CD8-positive, alpha-beta memory T cell (primary cell): ENCODE data around the gene YY1AP1. TPM values are rescaled to one million over a fixed set of nuclear protein-coding genes. Genes with fewer than 3 reads are reported as not detected.

Experiments
- CTCF ChIA-PET: fragments of 350-600 bp; sonication (Branson Sonifier 250); formaldehyde crosslinking; loops from one replicate; lab custom pipeline; 2021; ENCODE audit warnings: antibody characterized with exemption; lab: Charles Lee
- POLR2A ChIA-PET: fragments of 350-600 bp; sonication (Branson Sonifier 250); formaldehyde crosslinking; loops from one replicate; lab custom pipeline; 2021; ENCODE audit warnings: antibody characterized with exemption; lab: Charles Lee
- DNase-seq, 5 donors: peaks; one replicate each; pipeline versions ENCODE4 v3.0.0 to v3.0.0-alpha.2; 2020 to 2022; ENCODE audit warnings: mixed read lengths in 1 of 5
- H3K27ac ChIP-seq: one replicate; pipeline ENCODE4 v1.7.0; 2013; ENCODE audit warnings: low read depth, mild to moderate bottlenecking, low read length, moderate library complexity
- H3K27me3 ChIP-seq: 2 replicates; pipeline ENCODE4 v1.7.0; 2013; ENCODE audit warnings: low read length, mild to moderate bottlenecking; ENCODE audit not compliant: insufficient read depth, poor library complexity, severe bottlenecking
- H3K36me3 ChIP-seq: 2 replicates; pipeline ENCODE4 v1.7.0; 2013; ENCODE audit warnings: mild to moderate bottlenecking, low read length, moderate library complexity; ENCODE audit not compliant: insufficient read depth
- H3K4me1 ChIP-seq: 2 replicates; pipeline ENCODE4 v1.7.0; 2013; ENCODE audit warnings: mild to moderate bottlenecking, low read length, moderate library complexity; ENCODE audit not compliant: insufficient read depth
- H3K4me3 ChIP-seq: 2 replicates; pipeline ENCODE4 v1.7.0; 2013; ENCODE audit warnings: mild to moderate bottlenecking, low read length
- H3K9me3 ChIP-seq: 2 replicates; pipeline ENCODE4 v1.7.0; 2013; ENCODE audit warnings: mild to moderate bottlenecking, low read length
- H3K27ac Mint-ChIP-seq, 8 donors: one replicate each; pipeline ENCODE4 v1.8.0; 2020 to 2021; ENCODE audit warnings: mixed read lengths in 8 of 8, mild to moderate bottlenecking in 6 of 8, inconsistent platforms in 3 of 8, moderate library complexity in 3 of 8
- H3K27me3 Mint-ChIP-seq, 2 donors: one replicate each; pipeline ENCODE4 v1.8.0; 2020 to 2021; ENCODE audit warnings: mixed read lengths in 2 of 2, mild to moderate bottlenecking in 1 of 2, moderate library complexity in 1 of 2
- H3K36me3 Mint-ChIP-seq, 3 donors: one replicate each; pipeline ENCODE4 v1.8.0; 2020 to 2021; ENCODE audit warnings: mixed read lengths in 3 of 3, inconsistent platforms in 1 of 3, mild to moderate bottlenecking in 1 of 3
- H3K4me1 Mint-ChIP-seq, 3 donors: one replicate each; pipeline ENCODE4 v1.8.0; 2020 to 2021; ENCODE audit warnings: mixed read lengths in 3 of 3, inconsistent platforms in 1 of 3, mild to moderate bottlenecking in 1 of 3
- H3K4me3 Mint-ChIP-seq, 7 donors: one replicate each; pipeline ENCODE4 v1.8.0; 2020 to 2021; ENCODE audit warnings: mixed read lengths in 7 of 7, mild to moderate bottlenecking in 6 of 7, moderate library complexity in 4 of 7, inconsistent platforms in 2 of 7
- H3K9me3 Mint-ChIP-seq, 5 donors: one replicate each; pipeline ENCODE4 v1.8.0; 2020 to 2022; ENCODE audit warnings: mixed read lengths in 5 of 5, mild to moderate bottlenecking in 3 of 5, moderate library complexity in 2 of 5, inconsistent platforms in 1 of 5
- polyA plus RNA-seq: library from polyadenylated mRNA; unstranded; fragments of 300-500 nt; fragmentation: Illumina TruSeq; gene quantifications from one replicate; pipeline ENCODE4 v1.2.3, GENCODE V29; 2021
- total RNA-seq, 2 experiments: library from RNA; stranded (reverse); gene quantifications; one replicate each; pipeline ENCODE4 v1.2.3, GENCODE V29; 2021

The YY1AP1 gene
- total and polyA plus RNA-seq, 3 experiments from 2014 or later = 49.7 to 62.0 (median 59.1) TPM

DNA sequence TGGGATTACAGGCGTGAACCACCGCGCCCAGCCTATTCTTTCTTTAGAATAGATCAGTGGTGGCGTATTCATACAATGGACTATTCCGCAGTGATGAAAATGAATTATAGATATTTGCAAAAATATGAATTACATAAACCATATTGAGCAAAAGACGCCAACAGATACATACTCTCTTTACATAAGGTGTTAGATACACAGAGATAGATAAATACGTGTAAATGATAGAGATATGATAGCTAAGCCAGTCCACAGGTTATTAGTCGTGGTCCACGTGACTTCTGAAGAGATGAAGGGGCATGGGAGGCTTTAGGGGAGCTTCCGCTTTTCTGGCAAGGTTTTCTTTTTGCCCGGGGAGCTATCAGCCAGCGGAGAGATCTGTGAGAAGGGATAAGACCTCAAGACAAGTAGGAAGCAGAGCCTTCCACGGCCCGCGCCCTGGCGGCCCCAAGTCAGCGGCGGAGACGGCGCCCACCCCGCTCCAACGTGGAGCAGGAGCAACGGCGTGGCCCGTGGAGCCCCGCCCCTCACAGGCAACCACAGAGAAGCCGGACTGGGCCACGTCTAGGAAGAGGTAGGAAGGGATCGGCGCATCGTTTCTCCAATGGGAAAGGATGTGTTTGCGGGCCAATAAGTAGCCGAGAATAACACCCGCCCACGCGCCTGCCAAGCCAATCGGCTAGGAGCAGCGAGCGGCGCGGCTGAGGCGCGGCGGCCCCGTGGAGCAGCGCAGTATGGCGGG, 78.9 kb downstream of the YY1AP1 start, which contains the start of gene MSTO1:
MSTO1 (plus strand) TSS at position 704 of the 742 bp plus-strand sequence; CDS start at position 735, 31 bp downstream.
- Histone ChIP-seq H3K36me3 (no peaks in the 10 kb centered on the region), H3K9me3 (no peaks in the 10 kb centered on the region), H3K27ac (peak within 1 kb of the TSS; percentile 71), H3K4me3 (peak within 1 kb of the TSS; percentile 87), H3K27me3 (no peaks in the 10 kb centered on the region), H3K4me1 (peaks cover 4% of the 10 kb centered on the region)
- peak; percentile 88 to 95 (median 92) for DNase-seq
- ChIA-PET CTCF (interaction anchor here (1.1 kb wide), 1 partner anchor 286 kb away, joined by 4 read pairs; no protein-coding TSS in a partner anchor), POLR2A (interaction anchor here (1.0 kb wide), 1 partner anchor 348 kb away, joined by 3 read pairs; the partner anchor contains the start of gene SCAMP3)
- H3K9me3 Mint-ChIP-seq = no peaks in the 10 kb centered on the region
- no peaks in the 10 kb centered on the region for H3K27me3 Mint-ChIP-seq
- peaks cover 5 to 11% (median 10%) of the 10 kb centered on the region in 3 donors for H3K4me1 Mint-ChIP-seq
- H3K4me3 Mint-ChIP-seq = peak within 1 kb of the TSS; percentile 94 to 99 (median 96)
- H3K36me3 Mint-ChIP-seq = peaks cover 0 to 22% (median under 1%) of the 10 kb centered on the region in 3 donors
- H3K27ac Mint-ChIP-seq = peak within 1 kb of the TSS; percentile 84 to 99 (median 94)

Other genes starting within 250 kb of the YY1AP1 start
- gene ASH1L, start 126.0 kb downstream of the YY1AP1 start, total RNA-seq = 10 to 100 TPM; 29.7 to 30.5 TPM
- 25.7 TPM for gene ASH1L, start 126.0 kb downstream of the YY1AP1 start, polyA plus RNA-seq
- gene MSTO1, start 78.6 kb downstream of the YY1AP1 start, total RNA-seq = 10 to 100 TPM; 82.0 to 92.0 TPM
- gene MSTO1, start 78.6 kb downstream of the YY1AP1 start, polyA plus RNA-seq = 19.6 TPM
- gene DAP3, start 317 bp upstream of the YY1AP1 start, total RNA-seq = 100 to 1,000 TPM; 156 to 160 TPM
- 96.7 TPM for gene DAP3, start 317 bp upstream of the YY1AP1 start, polyA plus RNA-seq
- 10 to 100 TPM; 53.3 to 60.8 TPM for gene GON4L, start 168.4 kb upstream of the YY1AP1 start, total RNA-seq
- 42.9 TPM for gene GON4L, start 168.4 kb upstream of the YY1AP1 start, polyA plus RNA-seq
- gene SYT11, start 170.8 kb upstream of the YY1AP1 start, total RNA-seq = 10 to 100 TPM; 22.7 TPM
- 19.3 TPM for gene SYT11, start 170.8 kb upstream of the YY1AP1 start, polyA plus RNA-seq
- 10 to 100 TPM; 13.7 to 16.9 TPM for gene RIT1, start 222.6 kb upstream of the YY1AP1 start, total RNA-seq
- 17.7 TPM for gene RIT1, start 222.6 kb upstream of the YY1AP1 start, polyA plus RNA-seq
- 10 to 100 TPM; 58.8 to 61.2 TPM for gene KHDC4, start 245.6 kb upstream of the YY1AP1 start, total RNA-seq
- 8.2 TPM for gene KHDC4, start 245.6 kb upstream of the YY1AP1 start, polyA plus RNA-seq